Fibroblast of skin of scalp (primary cell): Measurements from ENCODE around the gene TAL1.

ENCODE experiments used
- DNase-seq: peaks from one replicate; pipeline ENCODE4 v3.0.0-alpha.2; 2013

Gene TAL1

GRCh38 chr1:47229031-47229885, 2.8 kb downstream of the TAL1 start:
- no peak for DNase-seq

- no peak for DNase-seq
Observed at GRCh38 chr1:47228644-47229030, 3.4 kb downstream of the TAL1 start.

- DNase-seq: no peak
Observed at GRCh38 chr1:47227341-47228232, 4.4 kb downstream of the TAL1 start.

GRCh38 chr1:47226839-47227215, 5.2 kb downstream of the TAL1 start:
- no peak for DNase-seq

GRCh38 chr1:47226121-47226838, 5.7 kb downstream of the TAL1 start:
- no peak for DNase-seq

GRCh38 chr1:47225430-47226100, 6.5 kb downstream of the TAL1 start:
- DNase-seq: no peak

GRCh38 chr1:47224676-47225399, 7.2 kb downstream of the TAL1 start:
- DNase-seq: no peak

GRCh38 chr1:47223921-47224675, 7.9 kb downstream of the TAL1 start:
- DNase-seq: no peak

GRCh38 chr1:47223174-47223920, 8.7 kb downstream of the TAL1 start:
- no peak for DNase-seq

GRCh38 chr1:47222476-47222875, 9.5 kb downstream of the TAL1 start:
- no peak for DNase-seq

- DNase-seq: no peak
Observed at GRCh38 chr1:47219590-47220220, 12.3 kb downstream of the TAL1 start.

GRCh38 chr1:47219001-47219400, 13.0 kb downstream of the TAL1 start:
- DNase-seq: no peak

- DNase-seq: no peak
Observed at GRCh38 chr1:47216278-47217059, 15.6 kb downstream of the TAL1 start.

- no peak for DNase-seq
Observed at GRCh38 chr1:47215713-47216112, 16.3 kb downstream of the TAL1 start.

- DNase-seq: no peak
Observed at GRCh38 chr1:47214549-47214948, 17.5 kb downstream of the TAL1 start.

- DNase-seq: no peak
Observed at GRCh38 chr1:47213230-47213963, 18.6 kb downstream of the TAL1 start.

GRCh38 chr1:47212636-47213229, 19.3 kb downstream of the TAL1 start:
- DNase-seq: no peak

GRCh38 chr1:47211796-47212269, 20.2 kb downstream of the TAL1 start:
- no peak for DNase-seq
